D721Med (cell line): ENCODE measurements around the gene MKKS.

Experiments used
- DNase-seq: peaks from one replicate; pipeline ENCODE4 v3.0.0; 2011; ENCODE audit warnings: low spot score; ENCODE audit not compliant: insufficient read length
- FAIRE-seq: peaks from 2 replicates; lab custom pipeline; 2011; peaks lifted over from hg19 to GRCh38; lab: Jason Lieb, UNC
- CTCF ChIP-seq: IDR thresholded peaks from 2 replicates; pipeline ENCODE4 v1.5.1; 2012; ENCODE audit warnings: mild to moderate bottlenecking, control low read depth; ENCODE audit not compliant: insufficient read depth; ENCODE audit errors: missing control alignments

Gene MKKS

GRCh38 chr20:10436053-10436699, 2.2 kb upstream of the MKKS start:
- TF ChIP-seq CTCF, result no peak
- no peak for FAIRE-seq
- no peak for DNase-seq

GRCh38 chr20:10434832-10435812, 1.1 kb upstream of the MKKS start, which contains the start of gene SLX4IP:
TSS of gene SLX4IP (plus strand) at chr20:10435305. CDS start at chr20:10458205, 22,900 bp downstream.
- DNase-seq, result no peak
- TF ChIP-seq CTCF, result no peak
- no peak for FAIRE-seq

GRCh38 chr20:10434467-10434831, 427 bp upstream of the MKKS start:
- no peak for DNase-seq
- no peak for TF ChIP-seq CTCF
- FAIRE-seq, result no peak

- FAIRE-seq (no peak), DNase-seq (no peak)
- no peak for TF ChIP-seq CTCF
These were observed 904 bp downstream of the MKKS start for GRCh38 chr20:10433014-10433622.

DNA sequence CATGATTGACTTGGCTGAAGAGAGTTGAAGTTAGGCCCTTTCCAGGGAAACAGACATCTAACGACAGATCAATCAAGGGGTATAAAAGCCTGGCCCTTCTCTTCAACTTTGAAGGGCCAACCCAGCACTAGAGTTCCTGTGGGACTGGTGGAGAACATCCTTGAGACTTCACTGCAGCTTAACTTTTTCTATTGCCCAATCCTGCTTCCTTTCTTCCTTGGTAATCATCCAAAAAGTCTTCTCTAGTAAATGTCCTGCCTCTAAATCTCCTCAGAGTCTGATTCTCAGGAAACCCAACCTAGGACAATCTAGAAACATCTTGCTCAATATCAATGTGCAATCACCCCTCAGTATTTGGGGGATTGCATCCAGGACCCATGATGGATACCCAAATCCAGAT, 1.9 kb downstream of the MKKS start:
- FAIRE-seq (no peak), DNase-seq (no peak)
- TF ChIP-seq CTCF, result no peak

- TF ChIP-seq CTCF, result no peak
- no peak for FAIRE-seq
- no peak for DNase-seq
These were observed 3.3 kb downstream of the MKKS start for GRCh38 chr20:10430704-10431103.
